ENCODE results near the gene THSD7A. TPM values are rescaled to one million over a fixed set of nuclear protein-coding genes. Genes with fewer than 3 reads are reported as not detected.

Gene THSD7A
- total RNA-seq, 1 experiment from 2014 or later: 0.68 TPM

- DNase-seq (ENCODE audit: low spot score) (peak; percentile 17), ATAC-seq (peak; percentile 71)
- Mint-ChIP-seq H3K27ac (no peak overlapping the region; the same call in 1 of the 2 replicates), H3K4me3 (no peak overlapping the region), H3K4me1 (peaks cover 13% of the 10 kb centered on the region), H3K36me3 (no peaks in the 10 kb centered on the region), H3K27me3 (ENCODE audit: low read depth) (no peaks in the 10 kb centered on the region), H3K9me3 (no peaks in the 10 kb centered on the region)
- CTCF ChIA-PET: interaction anchor here (0.7 to 0.8 kb wide), 2 partner anchors 9 to 21 kb away, joined by 3 read pairs; no protein-coding TSS in a partner anchor
- POLR2A ChIA-PET: no interaction called here
- TF ChIP-seq ETV6 (CRISPR knock-in tag; IDR thresholded peaks at IDR 0.05) (no peak), SMAD3 (CRISPR knock-in tag; IDR thresholded peaks at IDR 0.05; ENCODE audit: borderline replicate concordance) (no peak), ZNF396 (CRISPR knock-in tag; IDR thresholded peaks at IDR 0.05; ENCODE audit: borderline replicate concordance) (no peak), ATF2 (CRISPR knock-in tag; IDR thresholded peaks at IDR 0.05; ENCODE audit: borderline replicate concordance, low read depth) (no peak), ARID4B (CRISPR knock-in tag; IDR thresholded peaks at IDR 0.05; ENCODE audit: borderline replicate concordance) (no peak), ZNF512 (CRISPR knock-in tag; IDR thresholded peaks at IDR 0.05; ENCODE audit: borderline replicate concordance) (no peak), NR1H2 (CRISPR knock-in tag; IDR thresholded peaks at IDR 0.05) (no peak), CBFB (CRISPR knock-in tag; IDR thresholded peaks at IDR 0.05; ENCODE audit: low read depth) (no peak), TEAD4 (CRISPR knock-in tag; IDR thresholded peaks at IDR 0.05) (no peak), ZNF532 (CRISPR knock-in tag; IDR thresholded peaks at IDR 0.05; ENCODE audit: borderline replicate concordance) (no peak), TCF7 (CRISPR knock-in tag; IDR thresholded peaks at IDR 0.05; ENCODE audit: low read depth) (no peak), GABPB1 (CRISPR knock-in tag; IDR thresholded peaks at IDR 0.05) (no peak), ZNF416 (CRISPR knock-in tag; IDR thresholded peaks at IDR 0.05) (no peak), IRF2 (CRISPR knock-in tag; IDR thresholded peaks at IDR 0.05; ENCODE audit: borderline replicate concordance, low read depth) (no peak), MXD4 (CRISPR knock-in tag; IDR thresholded peaks at IDR 0.05; ENCODE audit: borderline replicate concordance) (no peak), NR3C1 (CRISPR knock-in tag; conservative IDR thresholded peaks at IDR 0.05; ENCODE audit: low read depth) (no peak), FOXP1 (CRISPR knock-in tag; IDR thresholded peaks at IDR 0.05; ENCODE audit: borderline replicate concordance) (no peak), TP53 (CRISPR knock-in tag; IDR thresholded peaks at IDR 0.05) (no peak)
Observed at GRCh38 chr7:11636274-11636673, 195.7 kb downstream of the THSD7A start.
